K562 (cell line): ENCODE results near the gene SPRY4. TPM values are rescaled to one million over a fixed set of nuclear protein-coding genes. Genes with fewer than 3 reads are reported as not detected.

Experiments
- ARID1B ChIP-seq: fragments of 450-650 bp; IDR thresholded peaks from 2 replicates; pipeline ENCODE4 v1.6.1; 2016; ENCODE audit warnings: antibody characterized with exemption, mild to moderate bottlenecking, inconsistent platforms
- ARNT ChIP-seq, 2 experiments: fragments of 450-650 bp; IDR thresholded peaks; 2 replicates each; pipeline ENCODE4 v1.6.1; 2016; ENCODE audit warnings: mild to moderate bottlenecking in 1 of 2
- CBX8 ChIP-seq: fragments of 200-600 bp; sonication (generic); IDR thresholded peaks from 2 replicates; pipeline ENCODE4 v1.6.1; 2012; ENCODE audit warnings: borderline replicate concordance, mixed run types, low read depth, mild to moderate bottlenecking, moderate library complexity, mixed read lengths, low read length, control low read depth, inconsistent platforms; ENCODE audit not compliant: poor library complexity, severe bottlenecking; ENCODE audit errors: extremely low read depth
- CEBPG ChIP-seq, 3 experiments: fragments of 200-800 bp in 1 of 3; sonication (Bioruptor generic) in 1 of 3; sonication (generic) in 1 of 3; formaldehyde crosslinking in 1 of 3; IDR thresholded peaks in 2 of 3; conservative IDR thresholded peaks in 1 of 3; 2 replicates each; pipeline versions ENCODE4 v1.6.1 to v1.8.0; 2016 to 2022; ENCODE audit warnings: missing compliant biosample characterization in 2 of 3, missing genetic modification characterization in 2 of 3, mild to moderate bottlenecking in 1 of 3, missing genetic modification reagents in 1 of 3
- CTCF ChIP-seq, 3 experiments: IDR thresholded peaks in 2 of 3; conservative IDR thresholded peaks in 1 of 3; 2 replicates each; pipeline ENCODE4 v1.5.1; 2011 to 2012; ENCODE audit warnings: low read length in 3 of 3, mild to moderate bottlenecking in 3 of 3, control low read depth in 2 of 3, improper control_type of control experiment in 1 of 3, inconsistent platforms in 1 of 3, low read depth in 1 of 3, mixed read lengths in 1 of 3, moderate library complexity in 1 of 3; ENCODE audit not compliant: insufficient read depth in 2 of 3
- ELF1 ChIP-seq: fragments of 200-800 bp; sonication (Bioruptor generic); IDR thresholded peaks from 2 replicates; pipeline ENCODE4 v1.6.1; 2016; ENCODE audit warnings: missing genetic modification characterization, missing compliant biosample characterization
- ILK ChIP-seq: fragments of 450-650 bp; IDR thresholded peaks from 2 replicates; pipeline ENCODE4 v1.6.1; 2016; ENCODE audit warnings: missing genetic modification characterization, low read depth, mild to moderate bottlenecking, missing compliant biosample characterization, moderate library complexity, borderline replicate concordance
- MTA2 ChIP-seq: fragments of 450-650 bp; IDR thresholded peaks from 2 replicates; pipeline ENCODE4 v1.6.1; 2016; ENCODE audit warnings: low read depth
- PBX2 ChIP-seq, 2 experiments: IDR thresholded peaks in 1 of 2; conservative IDR thresholded peaks in 1 of 2; 2 replicates each; pipeline ENCODE4 v1.6.1; 2016; ENCODE audit warnings: low read depth in 2 of 2, mild to moderate bottlenecking in 1 of 2, missing compliant biosample characterization in 1 of 2, missing genetic modification characterization in 1 of 2, moderate library complexity in 1 of 2
- RBM34 ChIP-seq: fragments of 200-400 bp; formaldehyde crosslinking; IDR thresholded peaks from 2 replicates; pipeline ENCODE4 v1.6.1; 2018; ENCODE audit warnings: low read length, borderline replicate concordance; ENCODE audit not compliant: insufficient read depth
- RHOXF2B ChIP-seq: fragments of 250-450 bp; sonication (Bioruptor Pico); conservative IDR thresholded peaks from 2 replicates; pipeline ENCODE4 v1.5.1; 2021
- SRSF1 ChIP-seq: fragments of 200-400 bp; formaldehyde crosslinking; IDR thresholded peaks from 2 replicates; pipeline ENCODE4 v1.6.1; 2017; ENCODE audit warnings: mild to moderate bottlenecking, low read depth, low read length, moderate library complexity
- TGIF2 ChIP-seq: sonication (generic); formaldehyde crosslinking; IDR thresholded peaks from 2 replicates; pipeline ENCODE4 v1.8.1; 2022; ENCODE audit warnings: mild to moderate bottlenecking, missing genetic modification reagents, moderate library complexity
- ZBTB34 ChIP-seq: fragments of 250-450 bp; sonication (Bioruptor Pico); IDR thresholded peaks from 2 replicates; pipeline ENCODE4 v1.8.0; 2021; ENCODE audit warnings: mild to moderate bottlenecking, moderate library complexity
- ZNF133 ChIP-seq: fragments of 250-450 bp; sonication (Bioruptor Pico); IDR thresholded peaks from 2 replicates; pipeline ENCODE4 v1.4.0; 2020; ENCODE audit warnings: mild to moderate bottlenecking
- ZNF253 ChIP-seq: fragments of 250-450 bp; sonication (Bioruptor Pico); conservative IDR thresholded peaks from 2 replicates; pipeline ENCODE4 v1.6.1; 2021; ENCODE audit warnings: mild to moderate bottlenecking
- ZNF398 ChIP-seq: fragments of 250-450 bp; sonication (Bioruptor Pico); IDR thresholded peaks from 2 replicates; pipeline ENCODE4 v1.8.0; 2021; ENCODE audit warnings: moderate library complexity, mild to moderate bottlenecking, inconsistent platforms
- ZNF436 ChIP-seq: fragments of 250-450, 450-650 bp; sonication (Bioruptor Pico); formaldehyde crosslinking; IDR thresholded peaks from 2 replicates; pipeline ENCODE4 v1.7.0; 2020; ENCODE audit warnings: mild to moderate bottlenecking
- polyA plus RNA-seq, 8 experiments: library from polyadenylated mRNA; depleted of rRNA in 4 of 8; stranded (reverse) in 5 of 8; unstranded in 3 of 8; fragments of >200 nt; fragmentation: Nextera tagmentation in 2 of 8; fragmentation: Illumina TruSeq in 1 of 8; extraction: Ambion mirVana in 2 of 8; extraction: Trizol in 1 of 8; gene quantifications; 2 replicates each; pipeline versions ENCODE4 v1.2.1 to v1.2.3, GENCODE V29; 2011 to 2014; ENCODE audit warnings: inconsistent platforms in 1 of 8, missing spikeins in 1 of 8
- total RNA-seq, 7 experiments: library from RNA; depleted of rRNA in 6 of 7; stranded (reverse); fragments of >200 nt in 6 of 7; fragmentation: Illumina TruSeq in 2 of 7; extraction: Trizol in 2 of 7; gene quantifications; 2 replicates each; pipeline versions ENCODE4 v1.2.1 to v1.2.3, GENCODE V29; 2011 to 2021; ENCODE audit warnings: low replicate concordance in 1 of 7

Gene SPRY4
- total and polyA plus RNA-seq, 9 of the 15 experiments (the other 6 are each of a cell fraction or from before 2014, with no cell fraction given) = 2.6 to 24.2 (median 9.5) TPM

- TF ChIP-seq ZBTB34 (CRISPR knock-in tag) (no peak), RHOXF2B (no peak), PBX2 (CRISPR knock-in tag; IDR thresholded peaks at IDR 0.05; ENCODE audit: low read depth) (no peak), PBX2 (tag; conservative IDR thresholded peaks at IDR 0.05; ENCODE audit: low read depth) (no peak), RBM34 (no peak), ZNF398 (CRISPR knock-in tag) (no peak), CTCF (IDR thresholded peaks at IDR 0.05 in 2 of 3, conservative IDR thresholded peaks at IDR 0.05 in 1 of 3; ENCODE audit: insufficient read depth in 2 of 3, low read depth in 1 of 3, low read length in 3 of 3) (no peak), ARID1B (peak; percentile 54; the same call in 1 of the 2 replicates), ILK (tag) (no peak), ZNF436 (CRISPR knock-in tag) (no peak), SRSF1 (no peak), ELF1 (tag) (peak; percentile 69; the same call in 1 of the 2 replicates), TGIF2 (CRISPR knock-in tag) (no peak), ZNF253 (CRISPR knock-in tag) (no peak), CEBPG (CRISPR knock-in tag; IDR thresholded peaks at IDR 0.05) (no peak), CEBPG (tag; conservative IDR thresholded peaks at IDR 0.05 in 1 of 2, IDR thresholded peaks at IDR 0.05 in 1 of 2) (no peak), CBX8 (no peak), ARNT (IDR thresholded peaks at IDR 0.05) (no peak), MTA2 (no peak), ZNF133 (CRISPR knock-in tag) (no peak)
Observed at GRCh38 chr5:142356716-142357468, 32.1 kb upstream of the SPRY4 start (continued).
